HUES64 (cell line): Measurements from ENCODE around the gene MAGI1.

Experiments used
- H3K27ac ChIP-seq: 2 replicates; pipeline ENCODE4 v1.7.0; 2013; ENCODE audit warnings: low read depth, low read length, inconsistent platforms
- H3K27me3 ChIP-seq: 2 replicates; pipeline ENCODE4 v1.6.1; 2013; ENCODE audit warnings: mild to moderate bottlenecking, low read length; ENCODE audit not compliant: insufficient read depth
- H3K36me3 ChIP-seq: 2 replicates; pipeline ENCODE4 v1.6.1; 2013; ENCODE audit warnings: mild to moderate bottlenecking, low read length; ENCODE audit not compliant: insufficient read depth
- H3K4me1 ChIP-seq: 2 replicates; pipeline ENCODE4 v1.6.1; 2013; ENCODE audit warnings: mild to moderate bottlenecking, low read length, moderate library complexity; ENCODE audit not compliant: insufficient read depth
- H3K4me3 ChIP-seq: 2 replicates; pipeline ENCODE4 v1.5.1; 2013; ENCODE audit warnings: mild to moderate bottlenecking, low read length, moderate library complexity
- H3K9ac ChIP-seq: 2 replicates; pipeline ENCODE4 v1.6.1; 2013; ENCODE audit warnings: mild to moderate bottlenecking, low read depth, low read length
- H3K9me3 ChIP-seq: 2 replicates; pipeline ENCODE4 v1.6.1; 2013; ENCODE audit warnings: low read depth, low read length; ENCODE audit not compliant: insufficient read depth
- WGBS: fragments of 150-250, 120-280 bp; methylation state at CpG from one replicate; pipeline ENCODE4 v1.1.7; 2013; ENCODE audit warnings: missing lambda C conversion rate; 5-methylcytosine and 5-hydroxymethylcytosine counted together

MAGI1 gene

GRCh38 chr3:65971293-65972252 is 67.1 kb downstream of the MAGI1 start:
- H3K27ac ChIP-seq = no peak overlapping the region
- H3K4me1 ChIP-seq = peaks cover 21% of the 10 kb centered on the region; the same call in 1 of the 2 replicates
- H3K9ac ChIP-seq = no peak overlapping the region
- H3K27me3 ChIP-seq = no peaks in the 10 kb centered on the region
- H3K9me3 ChIP-seq = peaks cover 3% of the 10 kb centered on the region; the same call in 1 of the 2 replicates
- H3K36me3 ChIP-seq = 0 out of 2 replicates have a peak, but pooled peaks cover 3% of the 10 kb centered on the region
- 57% methylated on average over 7 of the region's 7 CpGs for WGBS
- H3K4me3 ChIP-seq = no peak overlapping the region

GRCh38 chr3:65968996-65969395 is 69.7 kb downstream of the MAGI1 start:
- 92% methylated on average over 5 of the region's 5 CpGs for WGBS
- peak overlapping the region; percentile 36; the same call in 1 of the 2 replicates for H3K27ac ChIP-seq
- H3K4me3 ChIP-seq = no peak overlapping the region

GRCh38 chr3:65967451-65967850 is 71.3 kb downstream of the MAGI1 start:
- WGBS = 89% methylated on average over 3 of the region's 3 CpGs
- Histone ChIP-seq H3K4me3 (no peak overlapping the region), H3K27ac (no peak overlapping the region), H3K9ac (no peak overlapping the region), H3K27me3 (no peaks in the 10 kb centered on the region), H3K4me1 (peaks cover 41% of the 10 kb centered on the region), H3K9me3 (no peaks in the 10 kb centered on the region), H3K36me3 (no peaks in the 10 kb centered on the region)

More at GRCh38 chr3:65968996-65969395, 69.7 kb downstream of the MAGI1 start:
- H3K4me1 ChIP-seq = peaks cover 36% of the 10 kb centered on the region
- no peaks in the 10 kb centered on the region for H3K9me3 ChIP-seq
- H3K27me3 ChIP-seq = no peaks in the 10 kb centered on the region
- H3K9ac ChIP-seq = no peak overlapping the region
- H3K36me3 ChIP-seq = no peaks in the 10 kb centered on the region

GRCh38 chr3:65964838-65965237 is 73.9 kb downstream of the MAGI1 start:
- Histone ChIP-seq H3K27ac (peak overlapping the region; percentile 34; the same call in 1 of the 2 replicates), H3K36me3 (no peaks in the 10 kb centered on the region), H3K4me1 (peaks cover 32% of the 10 kb centered on the region), H3K27me3 (no peaks in the 10 kb centered on the region), H3K9ac (no peak overlapping the region), H3K9me3 (no peaks in the 10 kb centered on the region), H3K4me3 (no peak overlapping the region)
- WGBS = 90% methylated on average over 3 of the region's 3 CpGs

GRCh38 chr3:65963787-65964677 is 74.7 kb downstream of the MAGI1 start:
- peak overlapping the region; percentile 20; the same call in 1 of the 2 replicates for H3K9ac ChIP-seq
- H3K9me3 ChIP-seq = no peaks in the 10 kb centered on the region
- WGBS = 59% methylated on average over 5 of the region's 5 CpGs
- H3K27me3 ChIP-seq = no peaks in the 10 kb centered on the region
- H3K4me3 ChIP-seq = no peak overlapping the region
- H3K36me3 ChIP-seq = no peaks in the 10 kb centered on the region
- H3K27ac ChIP-seq = peak overlapping the region; percentile 34; the same call in 1 of the 2 replicates
- H3K4me1 ChIP-seq = peaks cover 27% of the 10 kb centered on the region

GRCh38 chr3:65961733-65962132 is 77.0 kb downstream of the MAGI1 start:
- H3K27me3 ChIP-seq = no peaks in the 10 kb centered on the region
- H3K9ac ChIP-seq = no peak overlapping the region
- H3K9me3 ChIP-seq = no peaks in the 10 kb centered on the region
- no peak overlapping the region for H3K27ac ChIP-seq
- 96% methylated on average over 3 of the region's 3 CpGs for WGBS
- no peak overlapping the region for H3K4me3 ChIP-seq
- peaks cover 24% of the 10 kb centered on the region for H3K4me1 ChIP-seq
- H3K36me3 ChIP-seq = no peaks in the 10 kb centered on the region

GRCh38 chr3:65961128-65961527 is 77.6 kb downstream of the MAGI1 start:
- Histone ChIP-seq H3K4me1 (peaks cover 24% of the 10 kb centered on the region), H3K36me3 (no peaks in the 10 kb centered on the region), H3K27ac (no peak overlapping the region), H3K4me3 (no peak overlapping the region), H3K27me3 (no peaks in the 10 kb centered on the region), H3K9me3 (no peaks in the 10 kb centered on the region), H3K9ac (no peak overlapping the region)
- WGBS = 89% methylated on average over 2 of the region's 2 CpGs

- no peaks in the 10 kb centered on the region for H3K36me3 ChIP-seq
- WGBS = 94% methylated on average over 6 of the region's 6 CpGs
These were observed 78.6 kb downstream of the MAGI1 start for GRCh38 chr3:65960087-65960486.

GRCh38 chr3:65958216-65958615 is 80.5 kb downstream of the MAGI1 start:
- Histone ChIP-seq H3K9ac (no peak overlapping the region), H3K4me1 (peaks cover 21% of the 10 kb centered on the region), H3K36me3 (no peaks in the 10 kb centered on the region), H3K4me3 (no peak overlapping the region), H3K27me3 (no peaks in the 10 kb centered on the region), H3K9me3 (no peaks in the 10 kb centered on the region), H3K27ac (no peak overlapping the region)
- WGBS = 97% methylated on average over 2 of the region's 2 CpGs

More at GRCh38 chr3:65960087-65960486, 78.6 kb downstream of the MAGI1 start:
- H3K9ac ChIP-seq = no peak overlapping the region
- no peaks in the 10 kb centered on the region for H3K9me3 ChIP-seq
- no peaks in the 10 kb centered on the region for H3K27me3 ChIP-seq
- H3K4me1 ChIP-seq = peaks cover 19% of the 10 kb centered on the region
- no peak overlapping the region for H3K27ac ChIP-seq
- H3K4me3 ChIP-seq = no peak overlapping the region

- H3K36me3 ChIP-seq = no peaks in the 10 kb centered on the region
- no peak overlapping the region for H3K9ac ChIP-seq
- H3K9me3 ChIP-seq = no peaks in the 10 kb centered on the region
- 89% methylated on average over 9 of the region's 10 CpGs for WGBS
- peaks cover 39% of the 10 kb centered on the region for H3K4me1 ChIP-seq
- no peak overlapping the region for H3K4me3 ChIP-seq
- H3K27me3 ChIP-seq = no peaks in the 10 kb centered on the region
- H3K27ac ChIP-seq = no peak overlapping the region
These were observed 82.8 kb downstream of the MAGI1 start for GRCh38 chr3:65955792-65956477.
